ENCODE data around the gene PRDM10.
"Not testable (repeated sequence)": the region's sequence is repeated elsewhere in the genome, so short reads cannot be mapped to it uniquely, and the experiment has no call there.

Gene PRDM10

DNA sequence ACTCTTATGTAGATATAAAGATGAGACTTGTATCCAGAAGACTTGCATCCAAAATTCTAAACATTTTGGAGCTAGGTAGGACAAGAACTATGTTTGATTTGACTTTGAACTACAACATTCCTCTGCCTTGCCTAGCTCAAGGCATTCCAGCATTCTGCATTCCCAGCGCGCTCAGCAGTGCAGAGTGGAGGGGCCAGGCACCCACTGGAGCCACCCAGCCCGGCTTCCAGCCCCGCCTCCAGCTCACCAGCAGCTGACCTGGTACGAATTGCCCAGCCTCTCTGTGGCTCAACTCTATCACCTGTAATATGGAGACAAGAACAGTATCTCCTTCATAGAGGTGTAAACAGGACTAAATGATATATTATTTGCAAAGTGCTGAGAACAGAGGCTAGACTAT is 28.8 kb downstream of the PRDM10 start:
- DNase-seq: no peak

- DNase-seq: no peak
These were observed 29.6 kb downstream of the PRDM10 start for GRCh38 chr11:129973068-129973467.

DNA sequence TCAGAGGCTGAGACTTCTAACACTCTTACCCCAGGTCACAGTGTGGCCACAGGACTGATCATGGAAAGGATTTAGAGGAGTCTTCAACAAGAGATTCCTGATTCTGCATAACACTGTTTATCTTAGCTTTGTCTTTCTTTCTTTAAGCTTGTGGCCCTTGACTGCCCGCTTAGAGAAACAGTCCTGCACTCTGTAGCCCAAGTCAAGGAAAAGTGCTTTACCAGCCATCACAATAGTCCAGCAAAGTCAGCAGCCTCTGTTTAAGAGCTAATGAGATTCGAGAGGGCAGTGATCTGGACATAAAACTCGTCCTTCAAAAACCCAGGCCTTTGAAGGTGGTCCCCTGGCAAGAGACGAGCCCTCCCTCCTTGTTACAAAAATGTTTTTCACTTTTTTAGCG is 30.0 kb downstream of the PRDM10 start:
- no peak for DNase-seq

GRCh38 chr11:129971856-129972255 is 30.8 kb downstream of the PRDM10 start:
- not testable (repeated sequence) for DNase-seq

GRCh38 chr11:129969920-129970319 is 32.7 kb downstream of the PRDM10 start:
- no peak for DNase-seq

DNA sequence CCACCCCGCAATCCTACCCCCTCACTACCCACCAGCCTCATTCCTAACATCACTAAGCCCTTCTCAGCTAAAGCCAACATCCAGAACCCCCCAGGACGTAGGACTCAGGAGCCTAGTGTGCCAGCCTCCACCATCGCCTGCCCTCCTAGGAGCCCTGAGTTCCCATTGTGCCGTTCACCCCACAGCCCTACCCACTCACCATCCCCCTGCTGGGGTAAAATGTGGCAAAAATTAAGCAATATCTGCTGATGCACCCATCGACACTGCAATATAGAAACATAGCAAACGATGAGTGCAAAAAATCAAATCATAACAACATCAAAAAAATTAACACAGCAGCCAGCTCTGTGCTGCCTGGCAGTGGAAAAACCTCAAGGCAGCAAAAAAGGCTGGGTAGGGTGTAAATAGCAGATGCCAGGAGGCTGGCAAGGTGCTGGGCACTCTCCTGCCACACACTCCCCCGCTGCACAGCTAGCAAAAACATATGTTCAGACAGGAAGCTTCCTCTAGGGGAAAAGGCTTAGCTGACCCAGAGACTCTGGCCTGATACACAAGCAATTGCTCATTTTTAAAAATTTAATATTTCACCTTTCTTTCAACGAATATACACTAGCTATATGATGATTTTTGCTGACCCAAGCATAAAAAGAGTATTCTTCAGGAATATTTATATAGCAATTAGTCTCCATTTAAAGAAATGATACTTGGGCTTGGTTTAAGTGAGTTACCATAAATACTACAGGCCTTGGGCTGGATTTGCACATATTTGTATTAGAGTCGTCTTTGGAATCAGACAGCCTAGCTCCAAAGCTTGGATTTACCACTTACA is 33.8 kb downstream of the PRDM10 start:
- DNase-seq: no peak

GRCh38 chr11:129967996-129968395 is 34.6 kb downstream of the PRDM10 start:
- no peak for DNase-seq

- no peak for DNase-seq
These were observed 37.4 kb downstream of the PRDM10 start for GRCh38 chr11:129965248-129965647.

- no peak for DNase-seq
These were observed 42.1 kb downstream of the PRDM10 start for GRCh38 chr11:129960216-129961214.

DNA sequence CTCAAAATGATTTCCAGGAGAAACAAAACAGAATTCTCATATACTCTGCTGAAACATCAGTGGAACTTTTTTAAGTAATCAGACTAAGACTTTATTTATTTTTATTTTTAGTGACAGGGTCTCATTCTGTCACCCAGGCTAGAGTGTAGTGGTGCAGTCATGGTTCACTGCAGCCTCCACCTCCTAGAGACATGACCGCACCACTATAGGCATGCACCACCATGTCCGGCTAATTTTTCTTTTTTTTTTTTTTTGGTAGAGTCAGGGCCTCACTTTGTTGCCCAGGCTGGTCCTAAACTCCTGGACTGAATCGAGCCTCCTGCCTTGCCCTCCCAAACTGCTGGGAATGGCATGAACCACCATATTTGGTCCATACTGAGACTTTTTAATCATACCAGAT is 42.9 kb downstream of the PRDM10 start:
- DNase-seq: no peak

- DNase-seq: no peak
These were observed 47.4 kb downstream of the PRDM10 start for GRCh38 chr11:129955282-129955681.

GRCh38 chr11:129954703-129955102 is 47.9 kb downstream of the PRDM10 start:
- DNase-seq: not testable (repeated sequence)

DNA sequence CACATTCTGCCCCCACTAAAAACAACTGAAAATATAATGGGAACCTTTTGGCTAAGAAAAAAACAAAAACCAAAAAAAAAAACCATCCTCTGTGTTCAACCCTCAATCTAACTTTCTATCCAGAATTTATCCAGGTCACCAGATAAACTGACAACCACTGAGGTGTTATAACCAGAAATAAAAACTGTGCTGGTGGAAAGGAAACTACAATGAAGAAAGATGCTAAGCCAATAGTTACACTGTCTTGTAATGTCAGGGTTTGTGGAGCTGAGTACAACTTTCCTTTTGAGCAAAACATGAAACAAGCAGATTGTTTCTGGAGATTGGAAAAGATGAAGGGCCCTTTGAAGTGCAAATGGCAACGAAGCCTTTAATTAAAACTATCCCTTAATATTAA is 50.8 kb downstream of the PRDM10 start:
- DNase-seq: no peak

- DNase-seq: no peak
These were observed 51.3 kb downstream of the PRDM10 start for GRCh38 chr11:129951201-129951865.

GRCh38 chr11:129950101-129951091 is 52.2 kb downstream of the PRDM10 start:
- DNase-seq: no peak

DNA sequence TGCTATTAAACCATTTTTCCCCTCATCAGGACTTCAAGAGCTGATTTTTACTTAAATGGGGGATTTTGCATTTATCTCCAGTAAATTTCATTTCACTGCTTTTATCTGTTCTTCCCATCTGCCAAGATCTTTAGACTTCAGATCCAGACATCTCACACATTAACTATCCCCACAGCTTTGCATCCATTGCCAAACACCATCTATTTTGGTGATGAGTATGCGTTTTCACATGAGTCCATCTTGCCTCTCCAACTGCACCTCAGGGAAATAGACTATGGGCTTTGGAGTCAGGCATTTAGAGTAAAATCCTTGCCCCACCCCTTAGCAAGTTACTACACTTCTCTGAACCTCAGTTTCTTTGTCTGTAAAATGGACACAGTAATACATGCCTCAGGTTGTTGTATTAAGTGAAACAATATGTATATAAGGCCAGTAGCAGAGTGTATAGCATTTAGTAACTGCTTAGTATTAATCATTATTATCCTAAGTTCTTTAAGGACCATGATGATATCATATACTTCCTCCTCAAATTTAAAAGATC is 53.6 kb downstream of the PRDM10 start:
- no peak for DNase-seq

- DNase-seq: no peak
These were observed 55.2 kb downstream of the PRDM10 start for GRCh38 chr11:129947474-129947873.

DNA sequence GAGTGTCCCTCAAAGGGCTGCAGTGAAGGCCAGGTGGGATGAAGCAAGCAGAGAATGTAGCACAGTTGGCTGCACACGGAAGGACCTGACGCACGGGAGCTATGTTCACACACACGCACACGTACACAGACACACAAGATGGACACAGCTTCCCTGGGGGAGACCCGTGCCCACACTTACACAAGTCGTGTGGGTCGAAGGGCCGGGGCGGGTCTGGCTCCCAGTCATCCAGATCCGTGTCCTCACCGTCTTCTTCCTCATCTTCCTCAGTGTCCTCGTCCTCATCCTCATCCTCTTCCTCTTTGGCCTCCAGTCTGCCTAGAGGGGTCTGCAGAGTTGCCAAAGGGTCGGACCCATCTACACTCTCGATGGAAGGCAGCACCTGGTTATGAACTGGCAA is 55.7 kb downstream of the PRDM10 start:
- no peak for DNase-seq

GRCh38 chr11:129946256-129946655 is 56.4 kb downstream of the PRDM10 start:
- DNase-seq: no peak

DNA sequence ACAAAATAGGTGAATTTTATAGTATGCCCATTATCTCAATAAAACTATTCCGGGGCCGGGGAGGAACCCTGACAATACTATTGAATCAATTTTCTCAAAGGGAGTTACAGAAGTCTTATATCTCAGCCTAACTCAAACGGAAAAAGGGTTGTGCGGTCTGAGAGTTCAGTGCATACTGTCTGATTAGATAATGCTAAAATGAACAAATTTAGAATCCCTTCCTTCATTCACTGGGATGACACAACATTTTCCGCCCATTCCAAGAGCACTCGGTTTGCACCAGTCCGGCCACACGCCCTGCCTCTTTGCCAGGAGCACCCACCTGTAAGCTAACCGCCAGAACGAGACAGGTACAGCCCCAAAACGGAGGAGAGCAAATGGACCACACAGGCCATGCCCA is 57.3 kb downstream of the PRDM10 start:
- DNase-seq: no peak

- DNase-seq: no peak
These were observed 57.9 kb downstream of the PRDM10 start for GRCh38 chr11:129944696-129945095.

- DNase-seq: no peak
These were observed 59.6 kb downstream of the PRDM10 start for GRCh38 chr11:129943036-129943435.
